H9 (cell line): Measurements from ENCODE around the gene DIO2. TPM values are rescaled to one million over a fixed set of nuclear protein-coding genes. Genes with fewer than 3 reads are reported as not detected.

Experiments used
- DNase-seq: peaks from one replicate; pipeline ENCODE4 v3.0.0-alpha.2; 2017
- H2AFZ ChIP-seq: one replicate; pipeline ENCODE4 v1.6.1; 2013; ENCODE audit warnings: mild to moderate bottlenecking, low read length, control low read depth, moderate library complexity
- H2AK5ac ChIP-seq: 2 replicates; pipeline ENCODE4 v1.6.1; 2013; ENCODE audit warnings: low read length, control low read depth, mixed read lengths; ENCODE audit not compliant: insufficient read length
- H2BK120ac ChIP-seq: one replicate; pipeline ENCODE4 v1.6.1; 2013; ENCODE audit warnings: low read depth, mild to moderate bottlenecking, low read length, control low read depth, inconsistent platforms; ENCODE audit not compliant: poor library complexity, severe bottlenecking
- H2BK12ac ChIP-seq: 2 replicates; pipeline ENCODE4 v1.6.1; 2013; ENCODE audit warnings: low read length, control low read depth, mixed read lengths, low read depth; ENCODE audit not compliant: insufficient read length
- H2BK15ac ChIP-seq: 2 replicates; pipeline ENCODE4 v1.6.1; 2013; ENCODE audit warnings: low read depth, low read length, control low read depth
- H2BK20ac ChIP-seq: one replicate; pipeline ENCODE4 v1.6.1; 2013; ENCODE audit warnings: low read depth, mild to moderate bottlenecking, low read length, control low read depth, inconsistent platforms; ENCODE audit not compliant: poor library complexity, severe bottlenecking
- H2BK5ac ChIP-seq: 2 replicates; pipeline ENCODE4 v1.6.1; 2013; ENCODE audit warnings: low read length, control low read depth, mixed read lengths; ENCODE audit not compliant: insufficient read length
- H3K14ac ChIP-seq: 2 replicates; pipeline ENCODE4 v1.6.1; 2013; ENCODE audit warnings: low read length, control low read depth; ENCODE audit not compliant: insufficient read depth
- H3K18ac ChIP-seq: 2 replicates; pipeline ENCODE4 v1.6.1; 2013; ENCODE audit warnings: low read depth, mild to moderate bottlenecking, mixed read lengths, low read length, control low read depth; ENCODE audit not compliant: insufficient read length
- H3K23ac ChIP-seq: 2 replicates; pipeline ENCODE4 v1.6.1; 2013; ENCODE audit warnings: low read length, control low read depth, mixed read lengths, low read depth; ENCODE audit not compliant: insufficient read length
- H3K23me2 ChIP-seq: 2 replicates; pipeline ENCODE4 v1.6.1; 2013; ENCODE audit warnings: low read depth, mild to moderate bottlenecking, mixed read lengths, low read length, control low read depth; ENCODE audit not compliant: insufficient read length, poor library complexity, severe bottlenecking
- H3K27ac ChIP-seq: 2 replicates; pipeline ENCODE4 v1.5.1; 2013; ENCODE audit warnings: low read length, control low read depth, mixed read lengths, low read depth; ENCODE audit not compliant: insufficient read length
- H3K27me3 ChIP-seq: 2 replicates; pipeline ENCODE4 v1.6.1; 2013; ENCODE audit warnings: low read length, control low read depth, inconsistent platforms; ENCODE audit not compliant: insufficient read depth
- H3K4ac ChIP-seq: 2 replicates; pipeline ENCODE4 v1.6.1; 2013; ENCODE audit warnings: low read depth, mild to moderate bottlenecking, control low read depth, inconsistent platforms, low read length, moderate library complexity
- H3K4me1 ChIP-seq: 2 replicates; pipeline ENCODE4 v1.6.1; 2013; ENCODE audit warnings: low read length, control low read depth, inconsistent platforms; ENCODE audit not compliant: insufficient read depth
- H3K4me2 ChIP-seq: 2 replicates; pipeline ENCODE4 v1.6.1; 2013; ENCODE audit warnings: low read length, control low read depth, mixed read lengths; ENCODE audit not compliant: insufficient read length, insufficient read depth
- H3K56ac ChIP-seq: 2 replicates; pipeline ENCODE4 v1.6.1; 2013; ENCODE audit warnings: low read depth, mild to moderate bottlenecking, mixed read lengths, low read length, control low read depth; ENCODE audit not compliant: insufficient read length
- H3K79me1 ChIP-seq: 2 replicates; pipeline ENCODE4 v1.6.1; 2013; ENCODE audit warnings: low read depth, mild to moderate bottlenecking, moderate library complexity, low read length, control low read depth, inconsistent platforms; ENCODE audit not compliant: insufficient read depth, poor library complexity, severe bottlenecking
- H3K79me2 ChIP-seq: 2 replicates; pipeline ENCODE4 v1.6.1; 2013; ENCODE audit warnings: low read length, control low read depth, inconsistent platforms; ENCODE audit not compliant: insufficient read depth
- H3K9ac ChIP-seq: 2 replicates; pipeline ENCODE4 v1.6.1; 2013; ENCODE audit warnings: low read length, control low read depth, mixed read lengths; ENCODE audit not compliant: insufficient read length; ENCODE audit errors: extremely low read depth
- H3K9me3 ChIP-seq: one replicate; pipeline ENCODE4 v1.6.1; 2013; ENCODE audit warnings: low read depth, low read length, inconsistent platforms; ENCODE audit not compliant: control insufficient read depth
- H3T11ph ChIP-seq: one replicate; pipeline ENCODE4 v1.6.1; 2013; ENCODE audit warnings: mild to moderate bottlenecking, low read length, control low read depth, inconsistent platforms
- H4K20me1 ChIP-seq: one replicate; pipeline ENCODE4 v1.6.1; 2013; ENCODE audit not compliant: control insufficient read depth, insufficient read length, insufficient read depth
- H4K5ac ChIP-seq: 2 replicates; pipeline ENCODE4 v1.6.1; 2013; ENCODE audit warnings: low read depth, mild to moderate bottlenecking, mixed read lengths, low read length, control low read depth; ENCODE audit not compliant: insufficient read length
- H4K8ac ChIP-seq: replicated peaks from 2 replicates; pipeline ENCODE4 v1.6.1; 2013; ENCODE audit warnings: low read length, control low read depth, mixed read lengths, low read depth; ENCODE audit not compliant: insufficient read length
- H4K91ac ChIP-seq: 2 replicates; pipeline ENCODE4 v1.6.1; 2013; ENCODE audit warnings: low read depth, mild to moderate bottlenecking, moderate library complexity, mixed read lengths, low read length, control low read depth; ENCODE audit not compliant: insufficient read length
- H3K27ac Mint-ChIP-seq, 3 experiments: 2 replicates in 2 of 3; 3 replicates in 1 of 3; pipeline ENCODE4 v1.8.0; 2020 to 2021; ENCODE audit warnings: mixed read lengths in 3 of 3, mild to moderate bottlenecking in 1 of 3, moderate library complexity in 1 of 3
- H3K27me3 Mint-ChIP-seq: 2 replicates; pipeline ENCODE4 v1.8.0; 2021; ENCODE audit warnings: low read depth, mild to moderate bottlenecking, moderate library complexity, mixed read lengths
- H3K36me3 Mint-ChIP-seq, 3 experiments: 2 replicates in 2 of 3; 3 replicates in 1 of 3; pipeline ENCODE4 v1.8.0; 2020 to 2021; ENCODE audit warnings: low read depth in 3 of 3, mixed read lengths in 3 of 3; ENCODE audit not compliant: insufficient read depth in 1 of 3
- H3K4me1 Mint-ChIP-seq, 2 experiments: 2 replicates each; pipeline ENCODE4 v1.8.0; 2020; ENCODE audit warnings: mixed read lengths in 2 of 2
- H3K4me3 Mint-ChIP-seq, 2 experiments: 2 replicates in 1 of 2; 3 replicates in 1 of 2; pipeline ENCODE4 v1.8.0; 2020 to 2021; ENCODE audit warnings: mild to moderate bottlenecking in 2 of 2, mixed read lengths in 2 of 2, moderate library complexity in 1 of 2
- H3K9me3 Mint-ChIP-seq, 2 experiments: 2 replicates in 1 of 2; 3 replicates in 1 of 2; pipeline ENCODE4 v1.8.0; 2020; ENCODE audit warnings: mild to moderate bottlenecking in 2 of 2, mixed read lengths in 2 of 2, moderate library complexity in 1 of 2
- CTCF ChIP-seq: fragments of 200-600 bp; sonication (generic); conservative IDR thresholded peaks from 3 replicates; pipeline ENCODE4 v1.8.0; 2021; ENCODE audit warnings: antibody characterized with exemption, mild to moderate bottlenecking
- WGBS: extraction: QIAGEN DNeasy Blood & Tissue Kit; methylation state at CpG from one replicate; pipeline ENCODE4 v1.1.7; 2013; ENCODE audit warnings: missing lambda C conversion rate, low lambda C conversion rate, mixed read lengths; ENCODE audit not compliant: insufficient read length; ENCODE audit errors: extremely low coverage; 5-methylcytosine and 5-hydroxymethylcytosine counted together
- total RNA-seq: library from RNA; stranded (reverse); gene quantifications from 2 replicates; pipeline ENCODE4 v1.2.1, GENCODE V29; 2021

Gene DIO2
- total RNA-seq, 1 experiment from 2014 or later = not detected

DNA sequence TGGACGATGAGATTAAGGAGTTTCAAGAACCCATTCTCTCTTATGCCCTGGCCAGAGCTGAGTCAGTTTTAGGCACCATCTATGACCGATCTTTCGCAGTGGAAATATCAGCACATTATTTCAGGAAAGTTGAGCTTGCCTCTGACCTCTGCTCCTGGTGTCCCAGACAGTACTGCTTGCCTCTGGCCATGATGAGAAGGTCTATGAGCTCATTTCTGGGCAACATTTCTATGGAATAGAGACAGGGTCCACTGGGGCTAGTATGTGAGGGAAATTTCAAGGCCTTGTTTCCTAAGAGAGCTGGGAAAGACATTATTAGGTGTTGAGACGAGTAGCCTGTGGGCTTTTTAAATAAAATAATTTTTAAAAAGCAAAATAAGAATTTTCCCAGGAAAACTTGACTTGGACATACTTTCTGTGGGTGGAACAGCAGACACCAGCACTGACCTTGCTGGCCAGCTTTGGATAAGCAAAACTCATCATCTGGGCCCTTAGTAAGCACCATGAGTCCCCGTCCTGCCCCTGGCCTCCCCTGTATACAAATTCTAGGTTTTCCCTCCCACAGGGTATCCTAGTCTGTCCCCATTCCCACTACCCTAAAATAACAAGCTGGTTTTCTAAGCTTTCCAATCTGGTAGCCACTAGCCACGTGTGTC, 43.4 kb downstream of the DIO2 start:
- Histone ChIP-seq H2AK5ac (no peak overlapping the region), H4K8ac (no peak overlapping the region), H2BK120ac (no peak overlapping the region), H3K4me1 (no peaks in the 10 kb centered on the region), H4K20me1 (no peaks in the 10 kb centered on the region), H4K91ac (no peak overlapping the region), H3K56ac (no peak overlapping the region), H3T11ph (no peak overlapping the region), H2BK12ac (no peak overlapping the region), H2AFZ (no peak overlapping the region), H2BK20ac (no peak overlapping the region), H3K9me3 (no peaks in the 10 kb centered on the region), H3K4me2 (no peak overlapping the region), H2BK15ac (no peak overlapping the region), H3K14ac (no peak overlapping the region; the same call in 1 of the 2 replicates), H3K79me1 (no peaks in the 10 kb centered on the region), H3K18ac (no peak overlapping the region), H3K23me2 (no peaks in the 10 kb centered on the region), H2BK5ac (no peak overlapping the region), H3K23ac (no peak overlapping the region), H3K27me3 (no peaks in the 10 kb centered on the region), H3K4ac (no peak overlapping the region), H3K27ac (no peak overlapping the region), H3K9ac (no peak overlapping the region), H3K79me2 (no peaks in the 10 kb centered on the region), H4K5ac (no peak overlapping the region)
- Mint-ChIP-seq H3K27me3 (no peaks in the 10 kb centered on the region; the same call in 1 of the 2 replicates), H3K4me3 (no peak overlapping the region), H3K36me3 (no peaks in the 10 kb centered on the region; a peak in 1 of 7 replicates), H3K27ac (no peak overlapping the region), H3K4me1 (peaks cover 9 to 12% of the 10 kb centered on the region in 2 experiments), H3K9me3 (no peaks in the 10 kb centered on the region)
- DNase-seq = no peak
- no peak for TF ChIP-seq CTCF
- WGBS = no CpG with 5 or more reads among the region's 6 CpGs
